NCI-H526 (cell line): ENCODE measurements around the gene CCDC149.

Experiments
- DNase-seq, 2 experiments: peaks; one replicate each; lab custom pipeline; 2025; lab: John Stamatoyannopoulos, UW

Gene CCDC149

DNA sequence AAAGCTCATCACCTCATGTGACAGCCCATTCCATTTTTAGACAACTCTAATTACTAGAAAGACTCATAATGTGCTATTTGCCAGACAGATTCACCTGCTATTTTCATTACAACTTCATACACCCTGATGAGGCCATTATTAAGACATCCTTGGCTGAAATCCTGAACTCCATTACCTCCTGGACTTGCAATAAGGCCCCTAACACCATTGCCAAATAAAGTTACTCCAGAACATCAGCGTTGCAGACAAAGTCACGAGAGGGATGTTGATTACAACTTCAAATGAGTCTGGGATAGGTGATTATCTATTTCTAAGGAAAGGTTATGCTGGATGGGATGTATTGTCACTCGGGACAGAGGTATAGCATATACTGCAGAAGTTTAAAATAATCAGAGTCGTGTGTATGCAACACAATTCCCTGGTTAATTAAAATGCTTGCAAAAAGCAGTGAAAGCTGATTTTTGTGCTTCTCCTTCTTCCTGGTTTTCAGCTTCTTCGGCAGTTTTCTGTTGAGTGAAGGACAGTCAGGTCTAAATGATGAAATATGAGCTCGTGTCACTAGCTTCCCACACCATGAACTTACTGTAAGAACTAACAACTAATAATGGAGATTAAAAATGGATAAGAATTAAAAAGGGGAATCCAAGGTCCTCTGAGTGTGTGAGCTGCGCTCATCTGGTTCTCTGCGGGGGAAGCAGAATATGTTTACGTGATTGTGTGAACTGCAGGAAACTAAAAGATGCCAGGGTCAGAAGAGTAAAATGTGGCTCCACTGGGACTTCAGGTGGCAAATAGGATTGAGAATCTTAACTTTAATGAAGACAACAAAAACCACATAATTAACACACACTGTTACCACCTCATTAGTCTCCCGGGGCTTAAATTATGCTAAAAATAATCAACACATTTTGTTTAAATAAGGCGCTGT is 135.0 kb downstream of the CCDC149 start:
- DNase-seq: no peak

DNA sequence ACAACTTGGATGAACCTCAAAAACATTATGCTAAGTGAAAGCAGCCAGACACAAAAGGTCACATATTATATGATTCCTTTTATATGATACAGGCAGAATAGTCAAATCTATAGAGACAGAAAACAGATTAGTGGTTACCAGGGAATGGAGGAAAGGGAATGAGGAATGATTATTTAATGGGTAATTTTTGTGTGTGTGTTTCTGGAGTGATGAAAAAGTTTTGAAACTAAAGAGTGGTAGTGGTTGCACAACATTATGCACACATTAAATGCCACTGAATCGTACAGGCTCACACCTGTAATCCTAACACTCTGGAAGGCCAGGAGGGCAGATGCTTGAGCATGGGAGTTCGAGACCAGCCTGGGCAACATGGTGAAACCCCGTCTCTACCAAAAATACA is 137.1 kb downstream of the CCDC149 start:
- no peak for DNase-seq

DNA sequence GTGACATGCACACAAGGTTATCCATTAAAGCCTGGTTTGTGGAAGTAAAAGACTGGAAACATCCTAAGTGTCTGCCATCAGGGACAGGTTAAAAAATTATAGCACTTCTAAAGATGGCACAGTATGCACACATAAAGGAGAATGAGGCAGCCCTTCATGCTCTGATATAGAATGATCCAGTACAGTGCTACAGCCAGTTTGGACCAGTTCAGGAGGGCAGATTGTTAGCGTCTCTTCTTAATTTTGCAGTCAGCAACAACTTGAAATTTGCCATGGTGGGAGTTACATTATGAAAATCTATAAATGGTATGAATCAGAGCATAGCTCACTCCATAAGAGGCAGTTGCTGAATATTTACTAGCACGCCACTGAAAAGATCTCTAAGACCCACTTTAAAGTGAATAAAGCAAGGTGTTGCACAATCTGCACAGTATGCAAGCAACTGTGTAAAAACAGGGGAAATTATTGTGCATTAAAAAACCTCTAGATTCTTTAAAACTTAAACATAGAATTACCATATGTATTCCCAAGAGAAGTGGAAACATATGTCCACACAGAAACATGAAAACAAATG is 137.7 kb downstream of the CCDC149 start:
- no peak for DNase-seq

DNA sequence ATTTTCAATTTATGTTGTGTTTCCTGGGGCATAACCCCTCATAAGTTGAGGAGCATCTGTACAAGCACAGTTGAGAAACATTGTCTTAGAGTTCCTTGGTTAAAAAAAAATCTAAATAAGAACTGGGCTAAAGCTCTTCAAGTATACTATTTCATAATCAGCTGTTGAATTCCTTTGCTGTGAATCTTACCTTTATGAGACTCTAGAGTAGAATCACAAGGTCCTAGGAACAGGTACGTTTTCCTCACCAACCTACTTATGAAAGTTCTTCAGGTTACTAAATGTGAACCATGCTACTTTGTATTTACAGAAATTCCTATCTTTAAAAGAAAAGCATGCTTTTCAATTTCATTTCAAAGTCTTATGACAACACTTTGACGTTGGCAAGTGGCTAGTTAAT is 138.4 kb downstream of the CCDC149 start:
- no peak for DNase-seq

DNA sequence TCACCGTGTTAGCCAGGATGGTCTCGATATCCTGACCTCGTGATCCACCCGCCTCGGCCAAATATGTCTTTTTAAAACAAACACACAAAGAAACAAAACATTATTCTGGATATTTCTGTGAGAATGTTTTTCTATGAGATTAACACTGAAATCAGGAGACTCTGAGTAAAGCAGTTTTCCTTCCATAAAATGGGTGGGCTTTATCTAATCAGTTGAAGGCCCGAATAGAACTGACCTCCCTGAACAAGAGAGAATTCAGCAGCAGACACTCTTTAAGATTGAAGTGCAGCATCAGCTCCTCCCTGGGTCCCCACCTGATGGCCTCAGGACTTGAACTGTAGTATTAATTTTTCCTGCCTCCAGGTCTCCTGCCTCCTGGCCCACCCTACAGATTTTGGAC is 139.9 kb downstream of the CCDC149 start:
- no peak for DNase-seq

DNA sequence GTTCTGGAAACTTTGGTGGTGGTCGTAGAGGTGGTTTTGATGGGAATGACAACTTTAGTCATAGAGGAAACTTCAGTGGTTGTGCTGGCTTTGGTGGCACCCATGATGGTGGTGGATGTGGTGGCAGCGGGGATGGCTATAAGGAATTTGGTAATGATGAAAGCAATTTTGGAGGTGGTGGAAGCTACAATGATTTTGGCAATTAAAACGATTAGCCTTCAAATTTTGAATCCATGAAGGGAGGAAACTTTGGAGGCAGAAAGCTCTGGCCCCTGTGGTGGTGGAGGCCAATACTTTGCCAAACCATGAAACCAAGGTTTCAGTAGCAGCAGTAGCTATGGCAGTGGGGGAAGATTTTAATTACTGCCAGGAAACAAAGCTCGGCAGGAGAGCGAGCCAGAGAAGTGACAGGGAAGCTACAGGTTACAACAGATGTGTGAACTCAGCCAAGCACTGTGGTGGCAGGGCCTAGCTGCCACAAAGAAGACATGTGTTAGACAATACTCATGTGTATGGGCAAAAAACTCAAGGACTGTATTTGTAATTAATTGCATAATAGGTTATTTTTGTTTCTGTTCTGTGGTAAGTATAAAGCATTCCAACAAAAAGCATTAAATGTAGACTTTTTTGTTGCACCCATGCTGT is 140.7 kb downstream of the CCDC149 start:
- no peak for DNase-seq

DNA sequence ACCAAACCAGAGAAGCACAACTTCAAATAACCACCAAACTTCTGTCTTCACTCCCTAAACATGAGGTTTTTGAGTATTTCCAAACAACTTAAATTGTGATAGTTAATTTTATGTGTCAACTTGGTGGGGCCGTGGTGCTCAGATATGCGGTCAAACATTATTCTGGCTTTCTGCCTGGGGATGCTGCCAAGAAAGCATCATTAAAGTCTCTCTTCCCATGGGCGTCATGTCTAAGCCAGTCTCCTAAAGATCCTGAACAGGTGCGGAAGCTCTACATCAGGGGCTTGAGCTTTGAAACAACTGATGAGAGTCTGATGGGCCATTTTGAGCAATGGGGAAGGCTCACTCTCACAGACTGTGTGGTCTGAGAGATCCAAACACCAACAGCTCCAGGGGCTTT is 141.6 kb downstream of the CCDC149 start:
- no peak for DNase-seq

DNA sequence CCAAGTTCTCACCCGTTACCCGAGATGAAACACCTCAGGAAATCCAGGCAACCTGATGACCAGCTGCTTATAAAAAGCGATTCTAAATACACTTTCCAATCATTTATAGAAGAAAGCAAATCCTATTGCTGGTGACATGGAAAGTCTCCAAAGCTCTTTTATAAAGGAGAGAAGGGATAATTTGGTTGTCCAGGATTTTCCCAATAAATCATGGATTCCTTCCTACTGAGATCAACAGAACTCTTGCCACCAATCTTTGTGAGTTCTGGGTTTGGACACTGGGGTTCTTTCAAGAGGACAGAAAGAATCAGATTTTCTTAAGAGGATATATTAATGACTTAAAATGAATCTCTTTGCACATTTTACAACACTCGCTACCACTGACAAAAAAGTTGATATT is 142.2 kb downstream of the CCDC149 start:
- DNase-seq: no peak

DNA sequence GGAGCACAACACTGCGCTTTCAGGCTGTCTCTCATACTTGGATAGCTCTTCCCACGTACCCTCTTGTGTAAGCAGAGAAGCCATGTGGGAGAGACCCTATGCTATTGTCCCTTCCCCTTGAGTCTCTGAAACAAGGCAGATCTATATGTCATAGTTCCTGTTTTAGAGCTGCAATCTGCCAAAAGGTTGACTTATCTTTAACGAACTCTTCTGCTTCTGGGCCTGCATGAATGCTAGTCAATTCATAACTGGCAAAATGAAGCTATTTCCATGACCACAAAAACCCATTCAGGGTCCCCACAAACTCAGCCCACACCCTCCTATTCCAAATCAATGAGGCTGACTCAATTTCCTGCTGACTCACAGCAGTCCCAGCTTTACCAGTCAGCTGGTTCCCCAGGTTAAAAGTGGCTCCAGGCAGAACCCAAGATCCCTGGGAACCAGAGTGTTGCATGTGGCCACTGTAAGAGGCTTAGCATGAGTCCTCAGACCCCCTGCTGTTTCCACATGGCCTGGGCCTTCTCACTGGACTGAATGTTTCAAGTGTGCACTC is 142.7 kb downstream of the CCDC149 start:
- no peak for DNase-seq

DNA sequence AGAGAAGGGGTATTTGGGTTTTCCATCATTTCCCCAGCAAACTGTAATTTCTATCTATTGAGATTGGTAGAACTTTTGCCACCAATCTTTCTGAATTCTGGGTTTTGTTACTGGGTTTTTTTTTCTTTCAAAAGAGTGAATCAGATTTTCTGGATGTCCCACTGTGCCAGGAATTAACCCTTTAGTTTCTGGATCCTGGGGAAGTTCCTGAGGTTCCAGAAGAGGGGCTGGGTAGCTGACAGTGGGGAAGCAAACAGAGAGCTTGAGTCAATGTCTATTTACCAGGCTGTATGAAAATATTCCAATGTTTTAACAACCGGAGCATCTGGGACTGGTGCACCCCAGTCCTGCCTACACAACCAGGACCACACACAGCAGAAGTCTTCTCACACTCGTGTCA is 143.3 kb downstream of the CCDC149 start:
- DNase-seq: no peak

DNA sequence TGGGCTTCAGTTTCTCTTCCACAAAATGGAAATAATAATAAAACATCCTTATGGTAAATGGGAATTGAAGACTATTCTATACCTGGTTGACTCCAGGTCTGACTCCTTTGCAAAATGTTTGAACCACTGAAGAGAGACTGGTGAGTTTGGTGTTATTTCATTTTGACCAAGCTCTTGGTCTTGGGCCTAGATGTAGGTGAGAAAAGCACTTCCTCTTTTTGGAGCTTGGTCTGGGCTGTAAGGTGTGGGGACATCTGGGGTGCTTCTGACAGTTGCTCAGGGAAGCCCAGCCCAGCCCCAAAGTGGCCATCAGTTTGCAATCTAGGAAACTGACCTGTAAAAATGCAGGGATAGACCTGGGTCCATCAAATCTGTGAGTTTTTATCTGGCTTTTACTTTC is 144.2 kb downstream of the CCDC149 start:
- DNase-seq: no peak

DNA sequence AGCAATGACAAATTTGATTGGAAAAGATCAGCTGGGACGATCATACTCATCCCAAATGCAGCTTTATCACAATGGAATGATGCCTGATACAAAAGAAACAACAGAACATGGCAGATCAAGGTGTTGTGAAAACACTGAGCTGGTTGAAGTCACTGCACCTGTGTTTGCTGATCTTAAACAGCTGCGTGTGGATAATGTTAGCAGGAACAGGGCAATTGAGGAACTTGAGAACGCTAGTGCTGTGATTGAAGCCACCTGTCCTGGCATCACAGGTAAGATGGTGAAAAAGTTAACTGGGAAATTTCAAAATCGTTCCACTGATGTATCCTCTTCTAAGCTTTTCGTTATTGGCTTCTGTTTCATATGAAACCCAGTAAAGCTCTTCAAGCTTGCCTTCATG is 144.8 kb downstream of the CCDC149 start:
- no peak for DNase-seq

DNA sequence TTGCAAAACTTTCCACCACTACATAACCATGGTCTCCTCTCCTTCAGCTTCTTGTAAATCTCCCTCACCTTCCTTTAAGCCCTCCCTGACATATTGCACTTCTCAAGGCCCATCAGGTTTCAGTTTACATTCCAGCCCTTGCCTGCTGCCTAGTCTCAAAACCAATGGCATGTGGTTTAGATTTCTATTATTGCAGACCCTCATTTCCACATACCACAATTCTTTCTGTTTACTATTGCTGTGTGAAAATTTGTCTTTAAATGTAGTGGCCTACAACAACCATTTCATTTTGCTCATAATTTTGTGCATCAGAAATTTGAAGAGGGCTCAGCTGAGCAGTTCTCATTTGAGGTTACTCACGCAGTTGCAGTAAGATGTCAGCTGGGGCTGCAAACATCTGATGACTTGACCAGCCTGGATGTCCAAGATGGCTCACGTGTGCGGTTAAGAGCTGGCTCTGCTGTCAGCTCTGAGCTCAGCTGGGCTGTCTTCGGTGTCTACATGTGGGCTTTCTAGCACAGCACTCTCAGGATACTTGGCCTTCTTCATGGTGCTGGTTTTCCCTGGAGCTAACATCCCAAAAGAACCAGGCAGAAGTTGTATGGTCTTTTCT is 147.4 kb downstream of the CCDC149 start:
- no peak for DNase-seq

DNA sequence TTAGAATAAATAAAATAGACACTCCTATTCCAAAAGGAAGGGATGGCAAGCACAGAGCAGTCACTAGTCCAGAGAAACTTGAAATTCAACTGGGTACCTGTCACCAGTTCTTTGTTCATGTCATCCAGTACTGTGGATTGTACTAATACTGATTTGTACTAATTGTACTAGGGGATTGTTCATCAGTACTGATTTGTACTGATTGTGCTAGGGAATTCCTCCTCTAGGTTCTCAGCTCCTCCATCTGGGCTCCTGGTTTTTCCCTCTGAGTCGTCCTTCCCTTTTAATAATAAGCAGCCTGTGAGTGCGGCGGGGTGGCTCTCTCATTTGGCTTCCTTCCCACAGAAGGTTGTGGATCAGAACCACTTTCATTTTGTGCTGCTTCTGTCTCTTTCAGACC is 148.5 kb downstream of the CCDC149 start:
- no peak for DNase-seq

DNA sequence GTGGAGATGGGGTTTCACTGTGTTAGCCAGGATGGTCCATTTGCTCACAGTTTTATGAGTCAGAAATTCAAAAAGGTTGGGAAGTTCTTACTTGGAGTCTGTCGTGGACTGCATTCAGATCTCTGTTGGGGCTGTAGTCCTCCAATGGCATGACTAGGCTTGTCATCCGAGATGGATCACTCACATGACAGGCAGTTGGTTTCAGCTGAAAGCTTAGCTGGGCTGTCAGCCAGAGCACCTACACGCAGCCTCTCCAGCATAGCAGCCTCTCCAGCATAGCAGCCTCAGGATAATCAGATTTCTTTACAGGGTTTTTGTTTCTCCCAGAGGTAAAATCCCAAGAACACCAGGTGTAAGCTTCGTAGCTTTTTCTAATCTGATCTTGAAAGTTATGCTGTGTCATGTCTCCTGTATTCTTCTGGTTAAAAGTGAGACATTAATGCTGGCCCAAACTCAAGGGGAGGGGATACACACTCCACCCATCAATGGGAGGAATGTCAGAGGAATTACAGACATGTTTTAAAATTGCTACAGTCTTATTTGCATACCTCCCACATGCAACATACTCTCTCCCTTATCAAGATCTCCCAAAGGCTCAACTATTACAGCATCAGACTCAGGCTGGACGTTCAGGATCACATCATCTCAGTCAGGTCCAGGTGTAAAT is 149.1 kb downstream of the CCDC149 start:
- peak in 1 of 2 experiments; percentile 13 for DNase-seq
